IPS-20b (cell line): ENCODE results near the gene OR51B2.
"Not testable (repeated sequence)": the region's sequence is repeated elsewhere in the genome, so short reads cannot be mapped to it uniquely, and the experiment has no call there.

Experiments
- H3K27ac ChIP-seq: one replicate; pipeline ENCODE4 v1.5.1; 2013; ENCODE audit warnings: low read length
- H3K27me3 ChIP-seq: 2 replicates; pipeline ENCODE4 v1.6.1; 2013; ENCODE audit warnings: mild to moderate bottlenecking, low read length, inconsistent platforms; ENCODE audit not compliant: insufficient read depth
- H3K36me3 ChIP-seq: 2 replicates; pipeline ENCODE4 v1.6.1; 2013; ENCODE audit warnings: low read depth, mild to moderate bottlenecking, inconsistent platforms, low read length, moderate library complexity; ENCODE audit not compliant: insufficient read depth
- H3K4me1 ChIP-seq: 2 replicates; pipeline ENCODE4 v1.6.1; 2013; ENCODE audit warnings: mild to moderate bottlenecking, control low read depth, inconsistent platforms, low read length, moderate library complexity; ENCODE audit not compliant: insufficient read depth
- H3K4me3 ChIP-seq: 2 replicates; pipeline ENCODE4 v1.5.1; 2013; ENCODE audit warnings: mild to moderate bottlenecking, low read length, inconsistent platforms
- H3K9ac ChIP-seq: 2 replicates; pipeline ENCODE4 v1.6.1; 2013; ENCODE audit warnings: low read depth, mild to moderate bottlenecking, inconsistent platforms, low read length, moderate library complexity
- H3K9me3 ChIP-seq: 2 replicates; pipeline ENCODE4 v1.6.1; 2013; ENCODE audit warnings: mild to moderate bottlenecking, low read depth, low read length, inconsistent platforms; ENCODE audit not compliant: insufficient read depth

Gene OR51B2

GRCh38 chr11:5348551-5349194, 24.6 kb upstream of the OR51B2 start:
- H3K27ac ChIP-seq: no peak overlapping the region
- no peaks in the 10 kb centered on the region for H3K36me3 ChIP-seq
- H3K4me3 ChIP-seq: 0 out of 2 replicates have a peak overlapping the region, but pooled peaks have one; percentile 0
- H3K4me1 ChIP-seq: peaks cover 14% of the 10 kb centered on the region; the same call in 1 of the 2 replicates
- H3K9me3 ChIP-seq: no peaks in the 10 kb centered on the region
- no peak overlapping the region for H3K9ac ChIP-seq
- H3K27me3 ChIP-seq: no peaks in the 10 kb centered on the region

GRCh38 chr11:5345831-5346230, 21.7 kb upstream of the OR51B2 start:
- Histone ChIP-seq H3K27me3 (no peaks in the 10 kb centered on the region), H3K4me3 (no peak overlapping the region), H3K27ac (no peak overlapping the region), H3K4me1 (peaks cover 16% of the 10 kb centered on the region; the same call in 1 of the 2 replicates), H3K9me3 (no peaks in the 10 kb centered on the region), H3K36me3 (no peaks in the 10 kb centered on the region), H3K9ac (no peak overlapping the region)

- no peak within 1 kb of the TSS for H3K27ac ChIP-seq
- H3K36me3 ChIP-seq: no peaks in the 10 kb centered on the region
- peaks cover 13% of the 10 kb centered on the region; the same call in 1 of the 2 replicates for H3K4me1 ChIP-seq
- H3K27me3 ChIP-seq: no peaks in the 10 kb centered on the region
- H3K4me3 ChIP-seq: no peak within 1 kb of the TSS
- no peak within 1 kb of the TSS for H3K9ac ChIP-seq
- no peaks in the 10 kb centered on the region for H3K9me3 ChIP-seq
These were observed 19.6 kb upstream of the OR51B2 start, which contains the start of gene OR51B5 for GRCh38 chr11:5343474-5344335. Gene OR51B5 (minus strand): TSS chr11:5343524. CDS start chr11:5343524, 0 bp downstream.

- Histone ChIP-seq H3K36me3 (no peaks in the 10 kb centered on the region), H3K4me3 (no peak overlapping the region), H3K27ac (no peak overlapping the region), H3K9ac (no peak overlapping the region), H3K27me3 (no peaks in the 10 kb centered on the region), H3K9me3 (no peaks in the 10 kb centered on the region), H3K4me1 (peaks cover 6% of the 10 kb centered on the region; the same call in 1 of the 2 replicates)
These were observed 15.8 kb upstream of the OR51B2 start for GRCh38 chr11:5339771-5340322.

GRCh38 chr11:5337253-5337652, 13.2 kb upstream of the OR51B2 start:
- H3K27ac ChIP-seq, H3K9me3 ChIP-seq, H3K27me3 ChIP-seq, H3K4me1 ChIP-seq, H3K9ac ChIP-seq, H3K4me3 ChIP-seq, H3K36me3 ChIP-seq: not testable (repeated sequence)

GRCh38 chr11:5336331-5336730, 12.2 kb upstream of the OR51B2 start:
- H3K9ac ChIP-seq: no peak overlapping the region
- no peak overlapping the region for H3K4me3 ChIP-seq
- no peaks in the 10 kb centered on the region for H3K36me3 ChIP-seq
- H3K9me3 ChIP-seq: no peaks in the 10 kb centered on the region
- H3K27ac ChIP-seq: no peak overlapping the region
- no peaks in the 10 kb centered on the region for H3K27me3 ChIP-seq
- H3K4me1 ChIP-seq: no peaks in the 10 kb centered on the region

GRCh38 chr11:5335170-5335569, 11.1 kb upstream of the OR51B2 start:
- Histone ChIP-seq H3K9me3 (no peaks in the 10 kb centered on the region), H3K9ac (no peak overlapping the region), H3K4me3 (no peak overlapping the region), H3K27ac (no peak overlapping the region), H3K4me1 (no peaks in the 10 kb centered on the region), H3K36me3 (no peaks in the 10 kb centered on the region), H3K27me3 (no peaks in the 10 kb centered on the region)

- no peak overlapping the region for H3K9ac ChIP-seq
- no peaks in the 10 kb centered on the region for H3K4me1 ChIP-seq
- no peak overlapping the region for H3K27ac ChIP-seq
- H3K4me3 ChIP-seq: no peak overlapping the region
- no peaks in the 10 kb centered on the region for H3K36me3 ChIP-seq
- no peaks in the 10 kb centered on the region for H3K27me3 ChIP-seq
- H3K9me3 ChIP-seq: no peaks in the 10 kb centered on the region
These were observed 6.8 kb downstream of the OR51B2 start for GRCh38 chr11:5317292-5317691.

- not testable (repeated sequence) for H3K9me3 ChIP-seq, H3K36me3 ChIP-seq, H3K27ac ChIP-seq, H3K4me3 ChIP-seq, H3K4me1 ChIP-seq, H3K27me3 ChIP-seq, H3K9ac ChIP-seq
These were observed 10.6 kb downstream of the OR51B2 start for GRCh38 chr11:5313326-5314023.

GRCh38 chr11:5310423-5310822, 13.7 kb downstream of the OR51B2 start:
- Histone ChIP-seq H3K9me3 (no peaks in the 10 kb centered on the region), H3K9ac (no peak overlapping the region), H3K4me3 (no peak overlapping the region), H3K36me3 (no peaks in the 10 kb centered on the region), H3K27me3 (no peaks in the 10 kb centered on the region), H3K4me1 (no peaks in the 10 kb centered on the region), H3K27ac (no peak overlapping the region)

- H3K27me3 ChIP-seq: no peaks in the 10 kb centered on the region
- no peak overlapping the region for H3K9ac ChIP-seq
- H3K36me3 ChIP-seq: no peaks in the 10 kb centered on the region
- H3K4me1 ChIP-seq: no peaks in the 10 kb centered on the region
- H3K4me3 ChIP-seq: no peak overlapping the region
- H3K9me3 ChIP-seq: no peaks in the 10 kb centered on the region
- H3K27ac ChIP-seq: no peak overlapping the region
These were observed 16.7 kb downstream of the OR51B2 start for GRCh38 chr11:5307256-5308019.
